Stimulated activated naive CD8-positive, alpha-beta T cell treated with anti-CD3 and anti-CD28 coated beads, Interleukin-15, Interleukin-2, amounts not matched to agents 100 ng/mL and 50 ng/mL, for 24 hours (primary cell): ENCODE results near the gene PATJ.

Source experiments
- H3K27ac Mint-ChIP-seq: one replicate; pipeline ENCODE4 v1.8.0; 2021; ENCODE audit warnings: mild to moderate bottlenecking, mixed read lengths
- H3K27me3 Mint-ChIP-seq: one replicate; pipeline ENCODE4 v1.8.0; 2021; ENCODE audit warnings: mixed read lengths
- H3K36me3 Mint-ChIP-seq: one replicate; pipeline ENCODE4 v1.8.0; 2021; ENCODE audit warnings: low read depth, mixed read lengths
- H3K4me1 Mint-ChIP-seq: one replicate; pipeline ENCODE4 v1.8.0; 2021; ENCODE audit warnings: low read depth, mixed read lengths
- H3K4me3 Mint-ChIP-seq: one replicate; pipeline ENCODE4 v1.8.0; 2021; ENCODE audit warnings: mild to moderate bottlenecking, mixed read lengths
- H3K9me3 Mint-ChIP-seq: one replicate; pipeline ENCODE4 v1.8.0; 2021; ENCODE audit warnings: mixed read lengths

Gene PATJ

GRCh38 chr1:61740751-61741700 is 1.3 kb upstream of the PATJ start:
- H3K9me3 Mint-ChIP-seq: no peaks in the 10 kb centered on the region
- peak overlapping the region; percentile 61 for H3K27ac Mint-ChIP-seq
- no peaks in the 10 kb centered on the region for H3K36me3 Mint-ChIP-seq
- peaks cover 18% of the 10 kb centered on the region for H3K4me1 Mint-ChIP-seq
- peak overlapping the region; percentile 87 for H3K4me3 Mint-ChIP-seq
- H3K27me3 Mint-ChIP-seq: no peaks in the 10 kb centered on the region

DNA sequence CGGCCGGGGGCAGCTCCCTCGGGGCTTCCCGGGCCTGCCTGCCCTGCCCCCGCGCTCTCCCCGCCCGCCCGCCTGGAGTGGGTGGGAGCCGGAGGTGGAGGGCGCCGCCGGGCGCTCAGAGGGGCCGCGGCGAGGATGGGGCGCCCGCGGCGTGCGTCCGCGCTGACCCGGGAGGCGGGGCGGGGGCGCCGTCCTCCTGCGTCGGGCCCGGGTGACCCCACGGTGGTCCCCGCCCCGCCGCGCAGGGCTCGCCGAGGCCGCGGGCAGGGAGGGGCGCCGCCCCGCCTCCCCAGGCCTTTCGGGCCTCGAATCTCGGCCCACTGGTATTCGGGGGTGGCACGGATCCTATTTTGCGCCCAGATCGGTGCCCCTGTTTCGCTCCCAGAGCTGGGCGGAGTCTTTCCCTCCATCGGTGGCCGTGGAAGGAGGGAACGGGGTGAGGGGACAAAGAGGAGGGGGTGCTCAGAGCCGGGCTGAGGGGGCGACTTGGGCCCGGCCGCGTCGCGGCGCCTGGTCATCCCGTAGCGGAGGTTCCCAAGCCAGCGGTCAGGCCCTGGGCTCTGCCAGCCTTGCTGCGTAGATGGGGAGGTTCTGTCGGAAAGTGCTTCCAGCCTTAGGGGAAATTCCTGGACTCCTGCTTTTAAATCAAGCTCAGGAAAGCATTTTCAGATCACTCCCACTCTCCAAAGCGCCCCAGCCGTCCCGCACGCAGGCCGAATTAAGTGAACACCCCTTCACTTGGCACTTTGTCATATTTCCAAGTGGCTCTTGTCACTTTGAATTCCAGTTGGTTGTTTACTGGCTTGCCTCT is 545 bp downstream of the PATJ start:
- Mint-ChIP-seq H3K4me3 (peak overlapping the region; percentile 67), H3K4me1 (peaks cover 22% of the 10 kb centered on the region), H3K27me3 (no peaks in the 10 kb centered on the region), H3K36me3 (no peaks in the 10 kb centered on the region), H3K27ac (no peak overlapping the region), H3K9me3 (no peaks in the 10 kb centered on the region)

GRCh38 chr1:61743431-61743705 is 1.1 kb downstream of the PATJ start:
- H3K4me3 Mint-ChIP-seq: peak overlapping the region; percentile 67
- H3K36me3 Mint-ChIP-seq: no peaks in the 10 kb centered on the region
- no peaks in the 10 kb centered on the region for H3K9me3 Mint-ChIP-seq
- H3K27ac Mint-ChIP-seq: no peak overlapping the region
- no peaks in the 10 kb centered on the region for H3K27me3 Mint-ChIP-seq
- peaks cover 22% of the 10 kb centered on the region for H3K4me1 Mint-ChIP-seq

- Mint-ChIP-seq H3K4me1 (peaks cover 22% of the 10 kb centered on the region), H3K36me3 (no peaks in the 10 kb centered on the region), H3K27me3 (no peaks in the 10 kb centered on the region), H3K9me3 (no peaks in the 10 kb centered on the region), H3K27ac (no peak overlapping the region), H3K4me3 (peak overlapping the region; percentile 67)
These were observed 1.7 kb downstream of the PATJ start for GRCh38 chr1:61743716-61744580.

- Mint-ChIP-seq H3K9me3 (no peaks in the 10 kb centered on the region), H3K4me3 (no peak overlapping the region), H3K27me3 (no peaks in the 10 kb centered on the region), H3K4me1 (peaks cover 14% of the 10 kb centered on the region), H3K27ac (no peak overlapping the region), H3K36me3 (no peaks in the 10 kb centered on the region)
These were observed 4.5 kb downstream of the PATJ start for GRCh38 chr1:61746813-61747212.

DNA sequence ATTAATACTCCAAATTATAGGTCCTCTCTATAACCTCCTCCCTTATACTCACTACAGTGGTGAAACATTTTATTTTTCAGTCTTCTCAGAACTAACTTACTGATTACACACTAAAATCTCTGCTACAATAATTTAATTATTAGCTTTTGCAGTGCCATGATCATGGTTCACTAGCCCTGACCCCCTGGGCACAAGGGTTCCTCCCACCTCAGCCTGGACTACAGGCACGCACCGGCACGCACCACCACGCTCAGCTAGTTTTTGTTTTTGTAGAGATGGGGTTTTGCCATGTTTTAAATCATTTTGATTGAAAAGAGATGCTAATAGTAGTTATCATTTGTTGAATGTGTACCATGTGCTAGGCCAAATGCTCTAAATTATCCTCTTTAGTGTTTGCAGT is 6.3 kb downstream of the PATJ start:
- peaks cover 8% of the 10 kb centered on the region for H3K4me1 Mint-ChIP-seq
- H3K9me3 Mint-ChIP-seq: no peaks in the 10 kb centered on the region
- H3K36me3 Mint-ChIP-seq: no peaks in the 10 kb centered on the region
- no peaks in the 10 kb centered on the region for H3K27me3 Mint-ChIP-seq
- no peak overlapping the region for H3K4me3 Mint-ChIP-seq
- H3K27ac Mint-ChIP-seq: peak overlapping the region; percentile 45

DNA sequence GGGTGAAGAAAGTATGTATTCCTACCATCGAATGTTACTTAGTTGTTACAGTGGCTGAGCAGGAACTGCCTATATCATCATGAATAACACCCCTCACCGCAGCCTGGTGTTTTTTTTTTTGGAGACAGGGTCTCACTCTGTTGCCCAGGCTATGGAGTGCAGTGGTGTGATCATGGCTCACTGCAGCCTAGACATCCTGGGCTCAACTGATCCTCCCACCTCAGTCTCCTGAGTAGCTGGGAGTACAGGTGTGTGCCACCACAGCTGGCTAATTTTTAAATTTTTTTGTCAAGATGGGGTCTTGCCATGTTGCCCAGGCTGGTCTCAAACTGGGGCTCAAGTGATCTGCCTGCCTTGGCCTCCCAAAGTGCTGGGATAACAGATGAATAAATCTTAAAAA is 7.3 kb downstream of the PATJ start:
- Mint-ChIP-seq H3K36me3 (no peaks in the 10 kb centered on the region), H3K27me3 (no peaks in the 10 kb centered on the region), H3K9me3 (no peaks in the 10 kb centered on the region), H3K4me1 (peaks cover 17% of the 10 kb centered on the region), H3K4me3 (no peak overlapping the region), H3K27ac (no peak overlapping the region)

- H3K9me3 Mint-ChIP-seq: no peaks in the 10 kb centered on the region
- no peak overlapping the region for H3K27ac Mint-ChIP-seq
- H3K4me1 Mint-ChIP-seq: peaks cover 17% of the 10 kb centered on the region
- H3K36me3 Mint-ChIP-seq: no peaks in the 10 kb centered on the region
- no peaks in the 10 kb centered on the region for H3K27me3 Mint-ChIP-seq
- no peak overlapping the region for H3K4me3 Mint-ChIP-seq
These were observed 10.7 kb downstream of the PATJ start for GRCh38 chr1:61752921-61753389.

DNA sequence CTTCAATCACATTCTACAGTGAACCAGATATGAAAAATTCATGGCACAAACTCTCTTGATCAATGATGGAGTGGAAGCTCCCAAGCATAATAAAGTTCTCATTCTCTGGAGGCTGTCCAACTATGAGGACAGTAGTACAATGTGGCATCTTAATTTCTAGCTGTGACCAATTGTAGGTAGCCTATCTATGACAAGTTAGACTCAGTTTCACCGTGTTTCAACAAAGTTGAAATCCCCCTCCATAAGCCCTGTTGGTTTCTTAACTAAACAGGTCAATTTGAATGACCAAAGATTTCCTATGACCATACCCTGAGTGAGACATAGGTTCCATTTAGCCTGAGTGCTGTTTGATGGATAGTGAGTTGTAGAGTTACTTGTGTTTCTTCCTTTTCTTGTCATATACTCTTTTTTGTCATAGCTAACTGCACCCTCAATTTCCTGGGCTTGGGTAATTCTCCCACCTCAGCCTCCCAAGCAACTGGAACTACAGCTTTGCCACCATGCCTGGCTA is 11.8 kb downstream of the PATJ start:
- H3K27ac Mint-ChIP-seq: peak overlapping the region; percentile 29
- H3K9me3 Mint-ChIP-seq: no peaks in the 10 kb centered on the region
- no peaks in the 10 kb centered on the region for H3K36me3 Mint-ChIP-seq
- peaks cover 21% of the 10 kb centered on the region for H3K4me1 Mint-ChIP-seq
- no peak overlapping the region for H3K4me3 Mint-ChIP-seq
- H3K27me3 Mint-ChIP-seq: no peaks in the 10 kb centered on the region

DNA sequence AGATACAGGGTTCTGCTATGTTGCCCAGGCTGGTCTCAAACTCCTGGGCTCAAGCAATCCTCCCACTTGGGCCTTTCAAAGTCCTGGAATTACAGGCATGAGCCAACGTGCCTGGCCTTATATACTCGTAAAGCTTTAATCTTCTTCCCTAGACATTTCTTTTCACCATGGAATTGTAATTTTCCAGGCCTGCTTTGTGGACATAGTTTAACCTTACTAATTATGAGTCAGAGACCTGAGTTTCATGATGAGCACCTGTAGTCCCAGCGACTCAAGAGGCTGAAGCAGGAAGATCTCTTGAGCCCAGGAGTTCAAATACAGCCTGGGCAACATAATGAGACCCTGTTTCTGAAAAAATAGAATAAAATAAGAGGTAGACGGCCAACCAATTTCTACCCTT is 12.3 kb downstream of the PATJ start:
- no peak overlapping the region for H3K4me3 Mint-ChIP-seq
- no peaks in the 10 kb centered on the region for H3K36me3 Mint-ChIP-seq
- no peaks in the 10 kb centered on the region for H3K27me3 Mint-ChIP-seq
- H3K9me3 Mint-ChIP-seq: no peaks in the 10 kb centered on the region
- H3K27ac Mint-ChIP-seq: peak overlapping the region; percentile 48
- H3K4me1 Mint-ChIP-seq: peaks cover 21% of the 10 kb centered on the region

- Mint-ChIP-seq H3K9me3 (no peaks in the 10 kb centered on the region), H3K4me1 (peaks cover 21% of the 10 kb centered on the region), H3K36me3 (no peaks in the 10 kb centered on the region), H3K4me3 (no peak overlapping the region), H3K27ac (no peak overlapping the region), H3K27me3 (no peaks in the 10 kb centered on the region)
These were observed 14.5 kb downstream of the PATJ start for GRCh38 chr1:61756773-61757172.

- peaks cover 21% of the 10 kb centered on the region for H3K4me1 Mint-ChIP-seq
- no peaks in the 10 kb centered on the region for H3K9me3 Mint-ChIP-seq
- H3K27me3 Mint-ChIP-seq: no peaks in the 10 kb centered on the region
- no peaks in the 10 kb centered on the region for H3K36me3 Mint-ChIP-seq
- no peak overlapping the region for H3K27ac Mint-ChIP-seq
- H3K4me3 Mint-ChIP-seq: no peak overlapping the region
These were observed 15.7 kb downstream of the PATJ start for GRCh38 chr1:61757950-61758349.

GRCh38 chr1:61770131-61770530 is 27.9 kb downstream of the PATJ start:
- no peak overlapping the region for H3K4me3 Mint-ChIP-seq
- H3K27ac Mint-ChIP-seq: no peak overlapping the region
- H3K9me3 Mint-ChIP-seq: no peaks in the 10 kb centered on the region
- H3K27me3 Mint-ChIP-seq: no peaks in the 10 kb centered on the region
- H3K36me3 Mint-ChIP-seq: peaks cover 12% of the 10 kb centered on the region
- H3K4me1 Mint-ChIP-seq: no peaks in the 10 kb centered on the region

- no peak overlapping the region for H3K27ac Mint-ChIP-seq
These were observed 33.8 kb downstream of the PATJ start for GRCh38 chr1:61776091-61776490.

More at GRCh38 chr1:61776091-61776490, 33.8 kb downstream of the PATJ start:
- peaks cover 6% of the 10 kb centered on the region for H3K36me3 Mint-ChIP-seq
- H3K27me3 Mint-ChIP-seq: no peaks in the 10 kb centered on the region
- H3K4me1 Mint-ChIP-seq: peaks cover 6% of the 10 kb centered on the region
- no peak overlapping the region for H3K4me3 Mint-ChIP-seq
- H3K9me3 Mint-ChIP-seq: no peaks in the 10 kb centered on the region
